Small intestine (tissue), 16 donors: ENCODE data around the gene C11orf58. TPM values are rescaled to one million over a fixed set of nuclear protein-coding genes. Genes with fewer than 3 reads are reported as not detected.

Experiments
- DNase-seq, 2 donors: peaks; one replicate each; pipeline versions ENCODE4 v3.0.0 to v3.0.0-alpha.2; 2013
- FAIRE-seq: peaks from 2 replicates; lab custom pipeline; 2012; peaks lifted over from hg19 to GRCh38; lab: Jason Lieb, UNC
- H3K27ac ChIP-seq, 3 donors: one replicate each; pipeline ENCODE4 v1.5.1; 2013; ENCODE audit warnings: low read length in 2 of 3, mild to moderate bottlenecking in 2 of 3, control low read depth in 1 of 3, inconsistent platforms in 1 of 3, low read depth in 1 of 3, moderate library complexity in 1 of 3
- H3K27me3 ChIP-seq, 3 donors: one replicate each; pipeline ENCODE4 v1.6.1; 2013; ENCODE audit warnings: low read length in 3 of 3, inconsistent platforms in 1 of 3; ENCODE audit not compliant: control insufficient read depth in 3 of 3, insufficient read depth in 3 of 3
- H3K36me3 ChIP-seq, 3 donors: one replicate each; pipeline ENCODE4 v1.6.1; 2013; ENCODE audit warnings: low read length in 3 of 3, inconsistent platforms in 1 of 3, low read depth in 1 of 3, mild to moderate bottlenecking in 1 of 3, moderate library complexity in 1 of 3; ENCODE audit not compliant: control insufficient read depth in 3 of 3, insufficient read depth in 2 of 3
- H3K4me1 ChIP-seq, 3 donors: one replicate each; pipeline ENCODE4 v1.6.1; 2013; ENCODE audit warnings: low read length in 2 of 3, inconsistent platforms in 1 of 3, low read depth in 1 of 3, mild to moderate bottlenecking in 1 of 3, moderate library complexity in 1 of 3; ENCODE audit not compliant: control insufficient read depth in 3 of 3, insufficient read depth in 2 of 3
- H3K4me3 ChIP-seq, 3 donors: one replicate each; pipeline ENCODE4 v1.5.1; 2013; ENCODE audit warnings: low read length in 3 of 3, control low read depth in 1 of 3, inconsistent platforms in 1 of 3, low read depth in 1 of 3, mild to moderate bottlenecking in 1 of 3, moderate library complexity in 1 of 3
- H3K9me3 ChIP-seq, 2 donors: one replicate each; pipeline ENCODE4 v1.6.1; 2013; ENCODE audit warnings: low read depth in 1 of 2, low read length in 1 of 2; ENCODE audit not compliant: control insufficient read depth in 2 of 2, insufficient read depth in 1 of 2
- WGBS, 3 donors: extraction: QIAGEN DNeasy Blood & Tissue Kit; methylation state at CpG; one replicate each; pipeline ENCODE4 v1.1.7; 2013; 5-methylcytosine and 5-hydroxymethylcytosine counted together
- long read RNA-seq, 10 donors: transcript quantifications; one replicate each; lab custom pipeline, GENCODE V29; 2026
- polyA plus RNA-seq, 4 donors: library from polyadenylated mRNA; stranded (reverse) in 3 of 4; unstranded in 1 of 4; fragments of 200-250 nt in 3 of 4; fragments of 120-200 nt in 1 of 4; gene quantifications; one replicate each; pipeline versions ENCODE4 v1.2.1 to v1.2.3, GENCODE V29; 2013
- donor health status: healthy with polysubstance abuse.
- donor health status: control.
- donor health status: control.
- donor health status: Bipolar disorder and iron deficiency.
- donor health status: healthy.

C11orf58 gene
- 100 to 1,000 TPM in 2 of 4 donors, 10 to 100 TPM in 2; 50.8 to 150 (median 99.5) TPM for polyA plus RNA-seq
- long read RNA-seq, donor 1, full-length matches to known transcripts = 231 of 311 reads
- long read RNA-seq, donor 1, partial matches to known transcripts = 56 of 311 reads
- long read RNA-seq, donor 1, other reads (novel, unspliced or antisense) = 24 of 311 reads
- long read RNA-seq, donor 2, full-length matches to known transcripts = 37 of 37 reads
- long read RNA-seq, donor 2, partial matches to known transcripts = 0 of 37 reads
- long read RNA-seq, donor 2, other reads (novel, unspliced or antisense) = 0 of 37 reads
- long read RNA-seq, donor 3, full-length matches to known transcripts = 79 of 118 reads
- long read RNA-seq, donor 3, partial matches to known transcripts = 39 of 118 reads
- long read RNA-seq, donor 3, other reads (novel, unspliced or antisense) = 0 of 118 reads
- long read RNA-seq, donor 4, transcript C11orf58-201 (5 exons, 2,049 nt) = major isoform, 8 of 9 reads
- long read RNA-seq, donor 4, partial matches to known transcripts = 0 of 9 reads
- long read RNA-seq, donor 4, other reads (novel, unspliced or antisense) = 0 of 9 reads
- long read RNA-seq, donor 5, full-length matches to known transcripts = 29 of 29 reads
- long read RNA-seq, donor 5, partial matches to known transcripts = 0 of 29 reads
- long read RNA-seq, donor 5, other reads (novel, unspliced or antisense) = 0 of 29 reads
- long read RNA-seq, donor 6, transcript C11orf58-201 (5 exons, 2,049 nt) = major isoform, 82 of 118 reads
- long read RNA-seq, donor 6, transcript C11orf58-206 (3 exons, 762 nt) = minor isoform, 12 of 118 reads
- long read RNA-seq, donor 6, partial matches to known transcripts = 19 of 118 reads
- long read RNA-seq, donor 6, other reads (novel, unspliced or antisense) = 0 of 118 reads
- long read RNA-seq, donor 7 = 0 reads
- long read RNA-seq, donor 8, full-length matches to known transcripts = 29 of 29 reads
- long read RNA-seq, donor 8, partial matches to known transcripts = 0 of 29 reads
- long read RNA-seq, donor 8, other reads (novel, unspliced or antisense) = 0 of 29 reads
- long read RNA-seq, donor 9, full-length matches to known transcripts = 37 of 37 reads
- long read RNA-seq, donor 9, partial matches to known transcripts = 0 of 37 reads
- long read RNA-seq, donor 9, other reads (novel, unspliced or antisense) = 0 of 37 reads
- long read RNA-seq, donor 10, full-length matches to known transcripts = 185 of 247 reads
- long read RNA-seq, donor 10, partial matches to known transcripts = 55 of 247 reads
- long read RNA-seq, donor 10, other reads (novel, unspliced or antisense) = 7 of 247 reads

GRCh38 chr11:16738193-16738946 lies at the start of gene C11orf58:
C11orf58 (plus strand) TSS chr11:16738647; CDS start chr11:16738779, 132 bp downstream.
- Histone ChIP-seq H3K27me3 (no peaks in the 10 kb centered on the region), H3K27ac (peak within 1 kb of the TSS; percentile 66 to 99 (median 76)), H3K4me3 (peak within 1 kb of the TSS; percentile 63 to 74 (median 66)), H3K36me3 (peaks cover 0 to 7% (median 0%) of the 10 kb centered on the region in 3 donors), H3K9me3 (no peaks in the 10 kb centered on the region), H3K4me1 (peaks cover 0 to 10% (median 0%) of the 10 kb centered on the region in 3 donors)
- FAIRE-seq (no peak), DNase-seq (peak; percentile 98 to 99)
- WGBS, 3 donors = 0 to 1% (median 1%) methylated on average over 47 of the region's 47 CpGs

GRCh38 chr11:16690086-16690485 lies 48.4 kb upstream of the C11orf58 start:
- Histone ChIP-seq H3K4me1 (no peaks in the 10 kb centered on the region), H3K9me3 (no peaks in the 10 kb centered on the region), H3K36me3 (no peaks in the 10 kb centered on the region), H3K4me3 (no peak overlapping the region), H3K27me3 (no peaks in the 10 kb centered on the region), H3K27ac (no peak overlapping the region)
- 74 to 96% (median 82%) methylated on average over 1 of the region's 1 CpG for WGBS, 3 donors
- FAIRE-seq (no peak), DNase-seq (no peak)

GRCh38 chr11:16703795-16704194 lies 34.7 kb upstream of the C11orf58 start:
- Histone ChIP-seq H3K27ac (no peak overlapping the region), H3K36me3 (no peaks in the 10 kb centered on the region), H3K27me3 (no peaks in the 10 kb centered on the region), H3K9me3 (no peaks in the 10 kb centered on the region), H3K4me1 (no peaks in the 10 kb centered on the region), H3K4me3 (no peak overlapping the region)
- DNase-seq = no peak
- FAIRE-seq = no peak

GRCh38 chr11:16713594-16713993 lies 24.9 kb upstream of the C11orf58 start:
- H3K4me3 ChIP-seq = no peak overlapping the region
- no peaks in the 10 kb centered on the region for H3K27me3 ChIP-seq
- H3K4me1 ChIP-seq = no peaks in the 10 kb centered on the region
- WGBS, 3 donors = 24 to 65% (median 43%) methylated on average over 1 of the region's 1 CpG
- DNase-seq = no peak
- no peaks in the 10 kb centered on the region for H3K36me3 ChIP-seq
- no peak for FAIRE-seq
- no peaks in the 10 kb centered on the region for H3K9me3 ChIP-seq
- H3K27ac ChIP-seq = no peak overlapping the region

GRCh38 chr11:16722581-16723344 lies 15.7 kb upstream of the C11orf58 start:
- Histone ChIP-seq H3K9me3 (no peaks in the 10 kb centered on the region), H3K4me3 (no peak overlapping the region), H3K27me3 (no peaks in the 10 kb centered on the region), H3K4me1 (no peaks in the 10 kb centered on the region), H3K36me3 (no peaks in the 10 kb centered on the region), H3K27ac (no peak overlapping the region)
- FAIRE-seq (no peak), DNase-seq (no peak)
- 72 to 94% (median 79%) methylated on average over 3 of the region's 3 CpGs for WGBS, 3 donors

- H3K9me3 ChIP-seq = no peaks in the 10 kb centered on the region
- H3K36me3 ChIP-seq = no peaks in the 10 kb centered on the region
- H3K4me1 ChIP-seq = no peaks in the 10 kb centered on the region
- H3K4me3 ChIP-seq = no peak overlapping the region
- FAIRE-seq = no peak
- H3K27me3 ChIP-seq = peaks cover 0 to 2% (median 0%) of the 10 kb centered on the region in 3 donors
- H3K27ac ChIP-seq = no peak overlapping the region
- WGBS, 3 donors = 81 to 82% (median 82%) methylated on average over 3 of the region's 3 CpGs
- DNase-seq = no peak
Measured at GRCh38 chr11:16727806-16728205, 10.6 kb upstream of the C11orf58 start.

GRCh38 chr11:16737818-16738192 lies 642 bp upstream of the C11orf58 start:
- peak overlapping the region; percentile 51 to 74 (median 66) for H3K4me3 ChIP-seq
- 0 to 1% (median 1%) methylated on average over 6 of the region's 6 CpGs for WGBS, 3 donors
- FAIRE-seq = no peak

More at GRCh38 chr11:16737818-16738192, 642 bp upstream of the C11orf58 start:
- no peaks in the 10 kb centered on the region for H3K27me3 ChIP-seq
- peaks cover 0 to 10% (median 0%) of the 10 kb centered on the region in 3 donors for H3K4me1 ChIP-seq
- peak overlapping the region; percentile 66 to 99 (median 76) for H3K27ac ChIP-seq
- no peak for DNase-seq
- H3K36me3 ChIP-seq = peaks cover 0 to 7% (median 0%) of the 10 kb centered on the region in 3 donors
- H3K9me3 ChIP-seq = no peaks in the 10 kb centered on the region
